H1 (cell line): ENCODE measurements around the gene CAMKMT. TPM values are rescaled to one million over a fixed set of nuclear protein-coding genes. Genes with fewer than 3 reads are reported as not detected.

Source experiments
- CTCF ChIA-PET: fragments of 300-600 bp; sonication (Branson Sonifier 250); formaldehyde crosslinking; loops from one replicate; lab custom pipeline; 2021; ENCODE audit not compliant: partially characterized antibody; lab: Charles Lee
- POLR2A ChIA-PET: fragments of 300-600 bp; sonication (Branson Sonifier 250); formaldehyde crosslinking; loops from one replicate; lab custom pipeline; 2021; ENCODE audit warnings: inconsistent platforms; ENCODE audit not compliant: partially characterized antibody; lab: Charles Lee
- DNase-seq, 2 experiments: peaks; one replicate each; pipeline versions ENCODE4 v3.0.0 to v3.0.0-alpha.2; 2010 to 2022; ENCODE audit warnings: low spot score in 2 of 2, low read depth in 1 of 2, mixed read lengths in 1 of 2
- FAIRE-seq: peaks from 2 replicates; lab custom pipeline; 2011; peaks lifted over from hg19 to GRCh38; lab: Jason Lieb, UNC
- H2AFZ ChIP-seq: 2 replicates; pipeline ENCODE4 v1.8.1; 2012; ENCODE audit warnings: low read length, inconsistent platforms
- H2AK5ac ChIP-seq: 2 replicates; pipeline ENCODE4 v1.6.1; 2013; ENCODE audit warnings: low read depth, low read length
- H2BK120ac ChIP-seq: replicated peaks from 2 replicates; pipeline ENCODE3; 2013; ENCODE audit warnings: low read depth, low read length, inconsistent platforms
- H2BK12ac ChIP-seq: 2 replicates; pipeline ENCODE4 v1.6.1; 2013; ENCODE audit warnings: low read depth, low read length
- H2BK15ac ChIP-seq: 2 replicates; pipeline ENCODE4 v1.6.1; 2013; ENCODE audit warnings: low read length
- H2BK20ac ChIP-seq: 2 replicates; pipeline ENCODE4 v1.6.1; 2013; ENCODE audit warnings: low read length
- H2BK5ac ChIP-seq: 2 replicates; pipeline ENCODE4 v1.6.1; 2013; ENCODE audit warnings: low read depth, low read length
- H3K14ac ChIP-seq: 2 replicates; pipeline ENCODE4 v1.6.1; 2013; ENCODE audit warnings: inconsistent platforms; ENCODE audit not compliant: insufficient read length
- H3K18ac ChIP-seq: 2 replicates; pipeline ENCODE4 v1.6.1; 2013; ENCODE audit warnings: low read length; ENCODE audit errors: extremely low read depth
- H3K23ac ChIP-seq: 2 replicates; pipeline ENCODE4 v1.6.1; 2013; ENCODE audit warnings: inconsistent platforms; ENCODE audit not compliant: insufficient read length
- H3K23me2 ChIP-seq: 2 replicates; pipeline ENCODE4 v1.6.1; 2013; ENCODE audit warnings: low read depth, low read length
- H3K27ac ChIP-seq: 2 replicates; pipeline ENCODE4 v1.6.1; 2011; ENCODE audit warnings: low read depth, low read length, inconsistent platforms
- H3K27me3 ChIP-seq, 4 experiments: replicated peaks in 1 of 4; 1 replicate in 1 of 4; 2 replicates in 3 of 4; pipeline versions ENCODE4 v1.6.1 to v1.8.1; 2011 to 2013; ENCODE audit warnings: low read length in 3 of 4, mild to moderate bottlenecking in 3 of 4, inconsistent platforms in 2 of 4, mixed read lengths in 2 of 4, moderate library complexity in 1 of 4; ENCODE audit not compliant: control insufficient read depth in 3 of 4, insufficient read depth in 3 of 4; ENCODE audit errors: extremely low read depth in 1 of 4
- H3K36me3 ChIP-seq, 4 experiments: 2 replicates each; pipeline versions ENCODE4 v1.6.1 to v1.8.1; 2011 to 2013; ENCODE audit warnings: mild to moderate bottlenecking in 4 of 4, low read length in 3 of 4, moderate library complexity in 2 of 4, control low read depth in 1 of 4, inconsistent platforms in 1 of 4; ENCODE audit not compliant: insufficient read depth in 4 of 4, control insufficient read depth in 2 of 4
- H3K4ac ChIP-seq: replicated peaks from 2 replicates; pipeline ENCODE3; 2013; ENCODE audit warnings: low read length, low read depth, mixed read lengths, inconsistent platforms; ENCODE audit not compliant: insufficient read length
- H3K4me1 ChIP-seq, 4 experiments: replicated peaks in 1 of 4; 1 replicate in 1 of 4; 2 replicates in 3 of 4; pipeline versions ENCODE4 v1.6.1 to v1.8.1; 2011 to 2013; ENCODE audit warnings: low read length in 3 of 4, inconsistent platforms in 2 of 4, mixed read lengths in 1 of 4; ENCODE audit not compliant: insufficient read depth in 4 of 4, control insufficient read depth in 3 of 4
- H3K4me2 ChIP-seq, 2 experiments: 2 replicates each; pipeline versions ENCODE4 v1.6.1 to v1.8.1; 2011 to 2013; ENCODE audit warnings: low read depth in 2 of 2, low read length in 2 of 2, control low read depth in 1 of 2, inconsistent platforms in 1 of 2, mild to moderate bottlenecking in 1 of 2; ENCODE audit not compliant: insufficient read depth in 1 of 2
- H3K4me3 ChIP-seq, 4 experiments: fragments of 200-600, 300-600 bp in 1 of 4; sonication (generic), shearing (Covaris generic), sonication (Bioruptor Twin) in 1 of 4; 2 replicates each; pipeline versions ENCODE4 v1.5.1 to v1.8.1; 2011 to 2016; ENCODE audit warnings: low read length in 4 of 4, low read depth in 3 of 4, control low read depth in 2 of 4, inconsistent platforms in 2 of 4, mild to moderate bottlenecking in 2 of 4, mixed read lengths in 1 of 4, moderate library complexity in 1 of 4; ENCODE audit not compliant: insufficient read depth in 2 of 4; ENCODE audit errors: extremely low read depth in 1 of 4
- H3K56ac ChIP-seq: replicated peaks from 2 replicates; pipeline ENCODE3; 2013; ENCODE audit warnings: low read depth, mild to moderate bottlenecking, mixed read lengths, low read length, inconsistent platforms; ENCODE audit not compliant: insufficient read length
- H3K79me1 ChIP-seq: 2 replicates; pipeline ENCODE4 v1.6.1; 2013; ENCODE audit warnings: low read depth, low read length, control low read depth
- H3K79me2 ChIP-seq, 2 experiments: 2 replicates each; pipeline versions ENCODE4 v1.6.1 to v1.8.1; 2012 to 2013; ENCODE audit warnings: low read length in 2 of 2, mild to moderate bottlenecking in 2 of 2, inconsistent platforms in 1 of 2; ENCODE audit not compliant: insufficient read depth in 2 of 2, control insufficient read depth in 1 of 2
- H3K9ac ChIP-seq, 4 experiments: replicated peaks in 1 of 4; 1 replicate in 1 of 4; 2 replicates in 3 of 4; pipeline versions ENCODE4 v1.6.1 to v1.8.1; 2011 to 2013; ENCODE audit warnings: low read depth in 3 of 4, low read length in 3 of 4, control low read depth in 2 of 4, mild to moderate bottlenecking in 2 of 4, moderate library complexity in 2 of 4, inconsistent platforms in 1 of 4; ENCODE audit errors: extremely low read depth in 1 of 4
- H3K9me3 ChIP-seq, 2 experiments: 2 replicates each; pipeline versions ENCODE4 v1.6.1 to v1.8.1; 2012 to 2013; ENCODE audit warnings: mild to moderate bottlenecking in 2 of 2, moderate library complexity in 2 of 2, control low read depth in 1 of 2, inconsistent platforms in 1 of 2, low read depth in 1 of 2, low read length in 1 of 2, mixed read lengths in 1 of 2; ENCODE audit not compliant: insufficient read depth in 2 of 2
- H4K20me1 ChIP-seq, 2 experiments: replicated peaks in 1 of 2; 2 replicates each; pipeline versions ENCODE3 to v1.8.1; 2011 to 2013; ENCODE audit warnings: inconsistent platforms in 2 of 2, low read length in 2 of 2, mild to moderate bottlenecking in 1 of 2; ENCODE audit not compliant: insufficient read depth in 2 of 2, control insufficient read depth in 1 of 2
- H4K5ac ChIP-seq: 2 replicates; pipeline ENCODE4 v1.6.1; 2013; ENCODE audit warnings: low read length, low read depth, mixed read lengths, inconsistent platforms; ENCODE audit not compliant: insufficient read length
- H4K8ac ChIP-seq: 2 replicates; pipeline ENCODE4 v1.8.0; 2013; ENCODE audit warnings: mild to moderate bottlenecking, moderate library complexity, low read length, inconsistent platforms; ENCODE audit not compliant: insufficient read depth; ENCODE audit errors: extremely low read depth
- H4K91ac ChIP-seq: replicated peaks from 2 replicates; pipeline ENCODE3; 2013; ENCODE audit warnings: low read length, mixed read lengths, inconsistent platforms; ENCODE audit not compliant: insufficient read length
- ASH2L ChIP-seq: fragments of 200-600, 300-600 bp; sonication (generic); IDR thresholded peaks from one replicate; pipeline ENCODE4 v1.7.1; 2017; ENCODE audit warnings: low read length
- BCL11A ChIP-seq, 2 experiments: IDR thresholded peaks; one replicate each; pipeline ENCODE4 v1.6.1; 2011; ENCODE audit warnings: low read depth in 2 of 2, low read length in 2 of 2, mild to moderate bottlenecking in 2 of 2
- CTBP2 ChIP-seq: IDR thresholded peaks from 2 replicates; pipeline ENCODE4 v1.7.0; 2011; ENCODE audit warnings: borderline replicate concordance, mild to moderate bottlenecking, moderate library complexity, mixed read lengths, low read length; ENCODE audit not compliant: insufficient read depth, insufficient read length
- EP300 ChIP-seq, 2 experiments: IDR thresholded peaks; 1 replicate in 1 of 2; 2 replicates in 1 of 2; pipeline ENCODE4 v1.6.1; 2011 to 2012; ENCODE audit warnings: low read depth in 2 of 2, low read length in 2 of 2, mild to moderate bottlenecking in 2 of 2, borderline replicate concordance in 1 of 2, inconsistent platforms in 1 of 2, moderate library complexity in 1 of 2
- FOSL1 ChIP-seq: IDR thresholded peaks from 2 replicates; pipeline ENCODE4 v1.6.1; 2011; ENCODE audit warnings: mild to moderate bottlenecking, low read depth, low read length, moderate library complexity; ENCODE audit not compliant: insufficient read depth
- GABPA ChIP-seq: IDR thresholded peaks from 2 replicates; pipeline ENCODE4 v1.6.1; 2011; ENCODE audit warnings: mild to moderate bottlenecking, low read length, moderate library complexity, borderline replicate concordance; ENCODE audit not compliant: insufficient read depth
- POU5F1 ChIP-seq: IDR thresholded peaks from 2 replicates; pipeline ENCODE4 v1.6.1; 2011; ENCODE audit warnings: low read depth, mild to moderate bottlenecking, low read length, moderate library complexity
- RBBP5 ChIP-seq: IDR thresholded peaks from 2 replicates; pipeline ENCODE4 v1.7.1; 2012; ENCODE audit warnings: low read depth, mild to moderate bottlenecking, inconsistent platforms, low read length, moderate library complexity, borderline replicate concordance
- SP1 ChIP-seq: IDR thresholded peaks from 2 replicates; pipeline ENCODE4 v1.6.1; 2011; ENCODE audit warnings: low read depth, low read length
- TBP ChIP-seq: IDR thresholded peaks from 2 replicates; pipeline ENCODE4 v1.6.1; 2011; ENCODE audit warnings: low read depth, low read length, improper control_type of control experiment
- WGBS, 2 experiments: shearing (Covaris generic) in 1 of 2; methylation state at CpG; one replicate each; pipeline versions ENCODE4 v1.1.6 to v1.1.7; 2013 to 2015; ENCODE audit warnings: low lambda C conversion rate in 2 of 2, mixed read lengths in 2 of 2, inconsistent platforms in 1 of 2, low coverage in 1 of 2, missing lambda C conversion rate in 1 of 2; ENCODE audit not compliant: insufficient replicate concordance in 2 of 2, insufficient coverage in 1 of 2, insufficient read length in 1 of 2; ENCODE audit errors: extremely low coverage in 1 of 2, missing lambda C conversion rate in 1 of 2; 5-methylcytosine and 5-hydroxymethylcytosine counted together
- polyA plus RNA-seq, 7 experiments: library from polyadenylated mRNA; depleted of rRNA in 3 of 7; stranded (reverse) in 5 of 7; unstranded in 2 of 7; fragments of >200 nt in 5 of 7; fragments of 200-250 nt in 2 of 7; gene quantifications; 1 replicate in 5 of 7; 2 replicates in 1 of 7; 4 replicates in 1 of 7; pipeline versions ENCODE4 v1.2.1 to v1.2.3, GENCODE V29; 2011 to 2013; ENCODE audit warnings: missing spikeins in 2 of 7, mixed read lengths in 2 of 7
- total RNA-seq: library from RNA; stranded (reverse); fragmentation: NEBNext Ultra II Directional; extraction: Animal tissue kit (Norgen Biotek cat#: 25700); gene quantifications from 2 replicates; pipeline ENCODE4 v1.2.1, GENCODE V29; 2021

Gene CAMKMT
- total and polyA plus RNA-seq, 2 of the 8 experiments (the other 6 are each of a cell fraction or from before 2014, with no cell fraction given) = 14.7 to 22.4 TPM

DNA sequence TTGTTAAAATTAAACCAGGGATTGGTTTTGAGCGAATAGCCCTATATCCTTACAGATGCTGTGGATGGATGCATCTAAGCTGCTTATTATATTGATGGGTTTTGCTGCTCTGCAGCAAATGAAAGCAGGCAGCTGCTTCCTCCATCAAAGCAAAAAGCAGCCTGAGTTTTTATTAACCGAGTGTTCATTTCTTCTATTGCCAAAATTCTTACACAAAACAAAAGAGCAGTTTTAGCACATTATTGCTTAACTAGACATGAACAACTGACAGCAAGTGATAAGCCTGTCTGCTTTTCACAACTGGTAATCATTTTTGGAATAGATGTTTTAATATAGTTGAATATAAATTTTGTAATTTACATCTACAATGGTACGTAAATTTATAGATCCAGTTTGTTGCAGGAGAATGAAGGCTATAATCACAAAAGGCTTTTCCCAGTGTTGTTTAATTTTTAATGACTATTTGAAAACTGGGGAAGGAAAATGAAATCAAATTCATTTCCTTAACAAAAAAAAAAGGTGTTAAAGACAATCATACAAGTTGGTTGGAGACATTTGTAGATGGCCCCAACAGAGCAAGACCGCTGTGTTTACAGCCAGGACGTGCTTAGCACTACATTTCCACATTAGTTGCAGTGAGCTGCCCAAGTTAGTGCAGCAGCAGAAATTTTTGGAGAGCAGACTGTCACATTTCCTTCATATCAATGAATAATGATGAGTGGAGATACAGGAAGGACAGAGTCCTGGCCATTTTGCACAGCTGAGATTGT lies 326.1 kb downstream of the CAMKMT start:
- H2BK15ac ChIP-seq = no peak overlapping the region
- no peak overlapping the region for H2AFZ ChIP-seq
- H3K9ac ChIP-seq = no peak overlapping the region
- no peak overlapping the region for H4K5ac ChIP-seq
- H3K23me2 ChIP-seq = no peaks in the 10 kb centered on the region
- no peak overlapping the region for H2AK5ac ChIP-seq
- H3K18ac ChIP-seq = no peak overlapping the region
- DNase-seq (no peak), FAIRE-seq (no peak)
- no peaks in the 10 kb centered on the region for H3K9me3 ChIP-seq
- no peak overlapping the region for H2BK20ac ChIP-seq
- no peak overlapping the region for H3K27ac ChIP-seq
- TF ChIP-seq TBP = no peak
- TF ChIP-seq BCL11A (IDR thresholded peaks at IDR 0.05; ENCODE audit: low read depth in 2 of 2, low read length in 2 of 2) = no peak
- TF ChIP-seq GABPA = no peak
- no peak for TF ChIP-seq FOSL1
- TF ChIP-seq POU5F1 = no peak
- no peak for TF ChIP-seq ASH2L
- no peak for TF ChIP-seq SP1
- no peak for TF ChIP-seq EP300 (IDR thresholded peaks at IDR 0.05; ENCODE audit: borderline replicate concordance in 1 of 2, low read depth in 2 of 2, low read length in 2 of 2)
- no peak for TF ChIP-seq CTBP2
- TF ChIP-seq RBBP5 = no peak
- no peaks in the 10 kb centered on the region for H3K79me1 ChIP-seq
- no peaks in the 10 kb centered on the region for H3K27me3 ChIP-seq
- no peaks in the 10 kb centered on the region for H3K36me3 ChIP-seq
- no peak overlapping the region for H3K4me2 ChIP-seq
- no peak overlapping the region for H4K8ac ChIP-seq
- no peaks in the 10 kb centered on the region for H3K4me1 ChIP-seq
- H2BK12ac ChIP-seq = no peak overlapping the region
- H3K4me3 ChIP-seq = no peak overlapping the region
- ChIA-PET POLR2A (no interaction called here), CTCF (interaction anchor here (1.0 to 1.1 kb wide), 2 partner anchors 22 to 393 kb away, joined by 3 read pairs; no protein-coding TSS in a partner anchor)
- no peaks in the 10 kb centered on the region for H3K79me2 ChIP-seq
- H2BK5ac ChIP-seq = no peak overlapping the region
- H4K20me1 ChIP-seq = no peaks in the 10 kb centered on the region
- WGBS, 2 experiments = 89% methylated on average over 5 of the region's 5 CpGs; no CpG with 5 or more reads in 1 of the 2 experiments
- no peak overlapping the region for H2BK120ac ChIP-seq
- H3K14ac ChIP-seq = no peak overlapping the region
- H4K91ac ChIP-seq = no peak overlapping the region
- no peak overlapping the region for H3K56ac ChIP-seq
- H3K4ac ChIP-seq = no peak overlapping the region
- H3K23ac ChIP-seq = no peak overlapping the region
